NCI-H2196 treated with DMSO at 0.1 percent for 48 hours (cell line): ENCODE results near the gene SAP30BP.

Experiments
- DNase-seq: peaks from one replicate; lab custom pipeline; 2025; ENCODE audit not compliant: unreplicated experiment; lab: John Stamatoyannopoulos, UW

Gene SAP30BP

DNA sequence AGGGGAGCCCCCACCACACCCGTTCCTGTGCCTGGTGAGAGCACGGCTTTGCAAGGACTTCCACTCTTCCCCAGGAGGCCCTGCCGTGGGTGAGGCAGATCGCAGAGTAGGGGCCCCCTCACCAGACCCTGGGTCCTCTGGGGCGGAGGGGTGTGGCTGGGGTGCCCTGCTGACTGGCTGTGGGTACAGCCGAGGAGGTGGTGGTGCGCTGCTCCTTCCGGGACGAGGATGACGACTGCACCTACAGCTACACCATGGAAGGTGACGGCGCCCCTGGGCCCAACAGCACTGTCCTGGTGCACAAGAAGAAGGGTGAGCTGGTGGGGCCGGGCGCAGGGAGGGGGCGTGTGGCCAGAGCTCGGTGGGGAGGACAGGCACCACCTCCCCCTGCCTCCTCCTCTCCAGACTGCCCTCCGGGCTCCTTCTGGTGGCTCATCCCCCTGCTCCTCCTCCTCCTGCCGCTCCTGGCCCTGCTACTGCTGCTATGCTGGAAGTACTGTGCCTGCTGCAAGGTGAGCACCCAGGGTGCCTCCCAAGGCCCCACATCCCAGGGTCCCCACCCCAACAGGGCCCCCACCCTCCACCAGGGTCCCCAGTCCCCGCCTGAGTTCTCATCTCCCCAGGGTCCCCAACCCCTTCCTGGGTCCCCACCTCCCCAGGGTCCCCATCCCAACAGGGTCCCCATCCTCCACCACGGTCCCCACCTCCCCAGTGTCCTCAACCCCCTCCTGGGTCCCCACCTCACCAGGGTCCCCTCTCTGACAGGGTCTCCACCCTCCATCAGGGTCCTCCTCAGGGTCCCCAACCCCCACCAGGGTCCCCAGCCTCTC lies 70.2 kb downstream of the SAP30BP start:
- no peak for DNase-seq

DNA sequence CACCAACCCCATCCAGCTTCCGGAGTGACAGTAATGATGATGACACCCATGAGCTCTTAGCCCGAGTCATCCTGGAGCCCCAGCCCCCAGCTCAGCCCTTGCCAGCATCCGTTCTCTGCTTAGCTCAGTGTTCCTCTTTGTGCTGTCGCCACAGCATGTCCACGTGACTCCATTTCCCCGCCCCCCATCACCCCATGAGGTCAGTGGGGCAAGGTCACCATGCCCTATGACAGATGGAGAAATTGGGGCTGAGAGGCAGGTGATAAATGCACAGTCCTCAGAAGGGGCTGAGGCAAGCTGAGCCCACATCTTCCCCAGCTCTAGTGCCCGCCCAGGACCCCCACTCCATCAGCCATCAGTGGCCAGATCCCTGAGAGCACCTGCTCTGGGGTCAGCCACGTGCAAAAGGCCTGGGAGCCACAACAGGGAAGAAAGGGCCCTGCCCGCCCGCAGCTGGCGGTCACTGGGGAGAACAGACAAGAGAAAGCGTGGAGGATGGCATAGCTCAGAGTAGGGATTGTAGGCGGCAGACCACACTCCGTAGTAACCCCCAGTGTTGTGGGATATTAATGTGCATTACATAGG lies 71.2 kb downstream of the SAP30BP start:
- DNase-seq = no peak

DNA sequence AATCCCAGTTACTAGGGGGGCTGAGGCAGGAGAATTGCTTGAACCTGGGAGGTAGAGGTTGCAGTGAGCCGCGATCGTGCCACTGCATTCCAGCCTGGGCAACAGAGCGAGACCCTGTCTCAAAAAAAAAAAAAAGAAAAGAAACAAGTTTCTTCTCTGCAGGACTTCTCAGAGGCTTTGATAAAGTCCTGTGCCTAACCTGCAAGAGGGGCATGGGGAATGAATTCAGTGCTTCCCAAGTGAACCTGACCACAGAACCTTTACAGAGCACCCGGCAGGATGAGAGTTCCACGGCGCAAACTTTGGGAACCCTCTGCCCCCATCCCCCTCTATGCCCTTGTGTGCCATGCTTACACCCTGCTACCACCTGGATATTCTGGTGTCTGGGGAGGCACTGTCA lies 72.0 kb downstream of the SAP30BP start:
- no peak for DNase-seq

DNA sequence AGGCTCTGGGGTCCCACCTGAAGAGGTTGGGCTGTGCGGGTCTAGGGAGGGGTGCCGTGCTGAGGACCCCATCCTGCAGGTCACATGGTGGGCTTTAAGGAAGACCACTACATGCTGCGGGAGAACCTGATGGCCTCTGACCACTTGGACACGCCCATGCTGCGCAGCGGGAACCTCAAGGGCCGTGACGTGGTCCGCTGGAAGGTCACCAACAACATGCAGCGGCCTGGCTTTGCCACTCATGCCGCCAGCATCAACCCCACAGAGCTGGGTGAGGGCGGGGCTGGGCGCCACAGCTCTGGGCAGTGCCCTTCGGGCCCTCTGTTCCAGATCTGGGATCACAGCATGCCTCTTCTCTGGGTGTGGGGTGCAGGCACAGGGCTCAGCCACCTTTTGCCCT lies 72.7 kb downstream of the SAP30BP start:
- DNase-seq = no peak

DNA sequence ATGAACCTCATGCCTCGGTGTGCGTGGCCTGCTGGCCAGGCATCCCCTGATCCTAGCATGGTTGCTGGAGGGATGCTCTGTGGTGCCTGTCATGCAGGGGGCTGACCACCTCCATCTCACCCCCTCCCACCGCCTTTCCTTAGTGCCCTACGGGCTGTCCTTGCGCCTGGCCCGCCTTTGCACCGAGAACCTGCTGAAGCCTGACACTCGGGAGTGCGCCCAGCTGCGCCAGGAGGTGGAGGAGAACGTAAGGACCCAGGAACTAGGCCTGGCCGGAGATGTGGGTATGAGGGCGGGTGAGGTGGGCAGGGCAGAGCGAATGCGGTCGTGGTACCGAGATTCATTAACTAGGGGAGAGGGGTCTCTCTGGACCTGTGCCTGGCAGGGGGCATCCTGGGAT lies 73.1 kb downstream of the SAP30BP start:
- DNase-seq = no peak

DNA sequence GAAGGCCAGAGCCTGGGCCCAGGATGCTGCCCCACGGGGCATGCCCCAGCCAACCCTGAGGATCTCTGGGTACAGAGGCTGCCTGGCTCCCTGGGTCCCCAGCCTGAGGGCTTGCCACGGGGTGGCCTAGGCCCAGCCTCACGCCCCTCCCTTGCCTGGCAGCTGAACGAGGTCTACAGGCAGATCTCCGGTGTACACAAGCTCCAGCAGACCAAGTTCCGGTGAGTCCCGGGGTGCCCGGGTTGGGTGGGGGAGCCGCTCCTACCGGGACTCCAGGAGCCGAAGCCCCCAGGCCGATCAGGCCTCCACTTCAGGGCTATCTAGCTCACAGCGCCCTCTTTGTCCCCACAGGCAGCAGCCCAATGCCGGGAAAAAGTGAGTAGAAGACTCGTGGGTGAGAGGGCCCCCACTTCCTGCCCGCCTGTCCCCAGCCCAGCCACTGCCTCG lies 73.5 kb downstream of the SAP30BP start:
- no peak for DNase-seq

DNA sequence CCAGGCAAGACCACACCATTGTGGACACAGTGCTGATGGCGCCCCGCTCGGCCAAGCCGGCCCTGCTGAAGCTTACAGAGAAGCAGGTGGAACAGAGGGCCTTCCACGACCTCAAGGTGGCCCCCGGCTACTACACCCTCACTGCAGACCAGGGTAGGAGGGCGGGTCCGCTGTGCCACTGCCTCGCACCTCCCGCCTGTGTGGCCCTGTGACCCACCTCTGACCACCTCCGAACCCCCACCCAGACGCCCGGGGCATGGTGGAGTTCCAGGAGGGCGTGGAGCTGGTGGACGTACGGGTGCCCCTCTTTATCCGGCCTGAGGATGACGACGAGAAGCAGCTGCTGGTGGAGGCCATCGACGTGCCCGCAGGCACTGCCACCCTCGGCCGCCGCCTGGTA lies 75.2 kb downstream of the SAP30BP start:
- DNase-seq = no peak

DNA sequence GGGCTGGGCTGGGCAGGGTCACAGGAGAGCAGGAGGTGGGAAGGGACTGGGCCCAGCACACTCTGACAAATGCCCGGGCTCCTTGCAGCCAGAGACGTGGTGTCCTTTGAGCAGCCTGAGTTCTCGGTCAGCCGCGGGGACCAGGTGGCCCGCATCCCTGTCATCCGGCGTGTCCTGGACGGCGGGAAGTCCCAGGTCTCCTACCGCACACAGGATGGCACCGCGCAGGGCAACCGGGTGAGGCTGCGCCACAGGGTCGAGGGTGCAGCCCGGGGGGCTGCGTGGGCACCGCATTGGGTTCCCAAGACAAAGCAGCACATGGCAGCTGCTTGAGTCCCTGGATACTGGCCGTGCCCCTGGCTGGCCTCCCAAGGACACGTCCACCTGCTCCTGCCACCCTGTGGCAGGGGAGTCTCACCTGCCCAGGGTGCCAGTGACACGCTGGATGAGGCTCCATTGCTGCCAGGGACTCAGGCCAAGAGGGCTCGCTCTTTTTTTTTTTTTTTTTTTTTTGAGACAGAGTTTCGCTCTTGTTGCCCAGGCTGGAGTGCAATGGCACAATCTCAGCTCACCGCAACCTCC lies 76.6 kb downstream of the SAP30BP start:
- DNase-seq = no peak

DNA sequence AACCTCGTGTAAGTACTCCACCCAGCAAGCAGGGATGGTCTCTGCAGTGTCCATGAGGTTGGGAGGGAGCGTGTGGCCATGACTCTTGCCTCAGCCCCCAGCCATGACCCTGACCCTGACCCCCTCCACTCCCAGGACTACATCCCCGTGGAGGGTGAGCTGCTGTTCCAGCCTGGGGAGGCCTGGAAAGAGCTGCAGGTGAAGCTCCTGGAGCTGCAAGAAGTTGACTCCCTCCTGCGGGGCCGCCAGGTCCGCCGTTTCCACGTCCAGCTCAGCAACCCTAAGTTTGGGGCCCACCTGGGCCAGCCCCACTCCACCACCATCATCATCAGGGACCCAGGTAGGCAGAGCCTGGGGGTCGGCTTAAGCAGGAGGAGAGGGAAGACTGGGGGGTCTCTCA lies 81.6 kb downstream of the SAP30BP start:
- DNase-seq = no peak

DNA sequence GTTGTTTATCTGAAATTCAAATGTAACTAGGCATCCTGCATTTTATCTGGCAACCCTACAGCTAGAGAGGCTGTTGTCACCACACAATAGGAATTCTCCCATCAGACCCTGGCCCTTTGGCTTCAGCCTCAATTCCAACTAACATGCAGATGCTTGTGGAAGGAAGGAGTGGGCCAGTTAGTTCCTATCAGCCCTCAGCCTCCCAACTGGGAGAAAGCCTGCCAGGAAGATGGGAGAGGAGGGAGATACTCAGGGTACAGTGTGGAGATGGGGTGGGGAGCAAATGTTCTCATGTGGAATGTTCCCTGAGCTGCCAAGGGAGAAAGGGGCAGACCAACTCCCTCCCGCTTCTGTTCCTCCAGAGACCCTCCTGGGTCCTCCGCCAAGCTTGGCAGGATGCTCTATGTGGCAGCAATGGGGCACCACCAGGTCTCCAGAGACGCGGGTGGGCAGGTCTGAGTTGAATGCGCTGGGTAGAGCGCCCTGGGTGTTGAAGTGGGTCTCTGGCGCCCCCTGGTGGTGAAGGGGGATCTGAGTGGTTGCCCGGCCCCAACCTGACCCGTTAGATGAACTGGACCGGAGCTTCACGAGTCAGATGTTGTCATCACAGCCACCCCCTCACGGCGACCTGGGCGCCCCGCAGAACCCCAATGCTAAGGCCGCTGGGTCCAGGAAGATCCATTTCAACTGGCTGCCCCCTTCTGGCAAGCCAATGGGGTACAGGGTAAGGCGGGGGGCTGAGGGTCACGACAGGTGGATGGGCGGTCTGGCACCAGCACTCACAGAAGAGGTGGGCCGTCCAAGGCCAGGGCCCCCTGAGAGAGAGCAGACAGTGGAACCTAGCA lies 82.6 kb downstream of the SAP30BP start:
- DNase-seq = peak; percentile 64

DNA sequence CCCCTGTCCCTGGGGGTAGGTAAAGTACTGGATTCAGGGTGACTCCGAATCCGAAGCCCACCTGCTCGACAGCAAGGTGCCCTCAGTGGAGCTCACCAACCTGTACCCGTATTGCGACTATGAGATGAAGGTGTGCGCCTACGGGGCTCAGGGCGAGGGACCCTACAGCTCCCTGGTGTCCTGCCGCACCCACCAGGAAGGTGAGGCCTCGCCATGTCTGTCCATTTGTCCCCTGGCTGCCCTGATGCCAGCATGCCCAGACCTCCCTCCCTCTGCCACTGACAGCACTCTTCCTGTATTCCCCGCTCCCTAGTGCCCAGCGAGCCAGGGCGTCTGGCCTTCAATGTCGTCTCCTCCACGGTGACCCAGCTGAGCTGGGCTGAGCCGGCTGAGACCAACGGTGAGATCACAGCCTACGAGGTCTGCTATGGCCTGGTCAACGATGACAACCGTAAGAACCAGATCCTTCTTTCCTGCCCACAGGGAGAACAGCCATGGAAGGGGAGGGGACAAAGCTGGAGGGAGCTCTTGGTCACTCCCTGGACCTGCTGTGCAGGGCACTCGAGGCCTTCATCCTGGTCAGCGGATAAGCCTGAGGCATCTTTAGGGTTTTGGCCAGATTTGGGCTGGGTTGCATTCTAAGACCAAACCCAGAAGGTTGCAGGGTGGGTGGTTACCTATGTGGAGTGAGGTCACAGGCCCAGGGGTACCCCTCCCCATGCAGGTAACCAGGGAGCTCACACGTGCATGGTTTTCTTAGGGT lies 83.7 kb downstream of the SAP30BP start:
- DNase-seq = no peak

DNA sequence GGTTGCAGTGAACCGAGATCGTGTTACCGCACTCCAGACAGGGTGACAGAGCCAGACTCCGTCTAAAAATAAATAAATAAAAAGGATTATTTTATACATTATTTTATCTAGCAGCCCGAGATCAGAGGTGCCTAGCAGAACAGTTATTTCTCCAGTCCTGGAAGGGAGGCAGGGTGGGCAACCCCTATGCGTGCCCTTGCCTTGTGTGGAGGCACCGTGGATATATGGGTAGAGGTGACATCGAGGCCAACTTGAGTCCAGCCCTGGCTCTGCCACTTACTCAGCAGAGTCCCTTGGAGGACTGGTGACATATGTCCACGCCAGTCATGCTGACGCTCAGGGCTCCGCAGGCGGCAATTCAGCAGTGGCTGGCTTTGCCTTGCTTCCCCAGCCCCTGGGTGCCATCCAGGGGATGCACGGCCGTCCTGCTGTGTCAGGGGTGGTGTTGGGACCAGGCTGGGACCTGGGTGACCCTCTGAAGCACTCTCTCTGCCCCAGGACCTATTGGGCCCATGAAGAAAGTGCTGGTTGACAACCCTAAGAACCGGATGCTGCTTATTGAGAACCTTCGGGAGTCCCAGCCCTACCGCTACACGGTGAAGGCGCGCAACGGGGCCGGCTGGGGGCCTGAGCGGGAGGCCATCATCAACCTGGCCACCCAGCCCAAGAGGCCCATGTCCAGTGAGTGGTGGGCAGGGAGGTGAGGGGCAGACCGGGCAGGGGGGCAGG lies 84.7 kb downstream of the SAP30BP start:
- no peak for DNase-seq

DNA sequence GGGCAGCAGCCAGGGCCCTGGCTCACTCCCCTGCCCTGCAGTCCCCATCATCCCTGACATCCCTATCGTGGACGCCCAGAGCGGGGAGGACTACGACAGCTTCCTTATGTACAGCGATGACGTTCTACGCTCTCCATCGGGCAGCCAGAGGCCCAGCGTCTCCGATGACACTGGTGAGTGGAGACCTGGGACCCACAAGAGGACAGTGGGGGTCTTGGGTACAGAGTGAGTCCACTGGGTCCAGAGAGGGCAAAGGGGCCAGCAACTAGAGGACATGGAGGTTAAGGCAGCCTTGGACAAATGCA lies 85.2 kb downstream of the SAP30BP start:
- DNase-seq = no peak

DNA sequence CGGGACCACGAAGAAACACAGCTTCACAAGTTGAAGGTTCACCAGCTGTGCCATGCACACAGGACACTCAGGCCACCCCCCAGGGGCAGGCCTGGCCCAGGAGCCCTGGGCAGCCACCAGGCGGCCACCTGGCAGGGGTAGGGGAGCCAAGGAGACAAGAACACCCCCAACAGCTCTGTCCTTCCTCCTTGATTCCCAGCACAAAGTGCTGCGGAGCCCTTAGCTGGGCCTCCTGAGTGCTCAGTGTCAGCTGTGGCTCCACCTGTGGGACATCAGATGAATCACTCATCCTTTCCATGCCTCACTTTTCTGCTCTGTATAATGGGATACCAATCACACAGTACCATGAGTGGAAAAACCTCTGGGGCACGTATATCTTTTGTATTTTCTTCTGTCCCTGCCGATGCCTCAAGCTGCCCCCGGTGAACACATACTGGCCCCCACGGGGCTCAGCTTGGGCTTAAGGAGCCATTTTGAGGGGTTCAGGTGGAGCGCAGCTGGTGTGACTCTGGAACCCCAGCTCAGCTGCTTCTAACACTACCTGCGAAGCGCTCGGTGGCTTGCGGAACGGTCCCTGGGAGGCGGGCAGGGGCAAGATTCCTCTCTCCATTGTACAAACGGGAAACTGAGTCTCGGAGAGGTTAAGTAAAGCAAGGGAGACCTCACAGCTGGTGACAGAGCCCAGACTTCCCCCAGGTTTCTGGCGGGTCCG lies 85.8 kb downstream of the SAP30BP start:
- DNase-seq = no peak

DNA sequence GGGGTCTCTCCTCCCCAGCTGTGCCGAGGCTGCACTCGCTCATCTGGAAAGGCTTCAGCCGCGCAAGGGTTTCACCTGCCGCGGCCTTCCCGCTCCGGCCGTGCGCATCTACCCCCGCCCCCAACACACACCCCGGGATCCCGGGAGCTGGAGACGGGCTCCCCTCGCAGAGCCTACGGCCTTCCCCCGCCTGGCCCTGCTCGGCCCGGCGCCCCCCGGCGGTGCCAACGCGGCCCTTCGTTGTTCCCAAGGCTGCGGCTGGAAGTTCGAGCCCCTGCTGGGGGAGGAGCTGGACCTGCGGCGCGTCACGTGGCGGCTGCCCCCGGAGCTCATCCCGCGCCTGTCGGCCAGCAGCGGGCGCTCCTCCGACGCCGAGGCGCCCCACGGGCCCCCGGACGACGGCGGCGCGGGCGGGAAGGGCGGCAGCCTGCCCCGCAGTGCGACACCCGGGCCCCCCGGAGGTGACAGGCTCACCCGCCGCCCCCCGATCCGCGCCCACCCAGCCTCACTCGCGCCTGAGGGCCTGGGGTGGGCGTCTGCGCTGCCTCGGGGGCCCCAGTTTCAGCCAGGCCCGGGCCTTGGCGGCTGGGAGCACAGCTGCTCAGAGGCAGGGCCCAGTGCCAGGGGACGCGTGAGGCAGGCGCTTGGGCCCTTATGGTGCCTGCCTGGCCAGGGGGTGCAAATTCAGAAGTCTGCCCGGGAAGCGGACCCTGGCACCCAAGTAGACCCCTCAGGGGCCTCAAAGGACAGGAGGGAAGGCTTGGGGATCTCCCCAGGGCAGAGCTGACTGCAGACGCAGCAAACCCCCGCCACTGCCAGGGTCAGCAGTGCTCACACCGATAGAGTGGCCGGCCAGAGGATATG lies 86.6 kb downstream of the SAP30BP start:
- no peak for DNase-seq

DNA sequence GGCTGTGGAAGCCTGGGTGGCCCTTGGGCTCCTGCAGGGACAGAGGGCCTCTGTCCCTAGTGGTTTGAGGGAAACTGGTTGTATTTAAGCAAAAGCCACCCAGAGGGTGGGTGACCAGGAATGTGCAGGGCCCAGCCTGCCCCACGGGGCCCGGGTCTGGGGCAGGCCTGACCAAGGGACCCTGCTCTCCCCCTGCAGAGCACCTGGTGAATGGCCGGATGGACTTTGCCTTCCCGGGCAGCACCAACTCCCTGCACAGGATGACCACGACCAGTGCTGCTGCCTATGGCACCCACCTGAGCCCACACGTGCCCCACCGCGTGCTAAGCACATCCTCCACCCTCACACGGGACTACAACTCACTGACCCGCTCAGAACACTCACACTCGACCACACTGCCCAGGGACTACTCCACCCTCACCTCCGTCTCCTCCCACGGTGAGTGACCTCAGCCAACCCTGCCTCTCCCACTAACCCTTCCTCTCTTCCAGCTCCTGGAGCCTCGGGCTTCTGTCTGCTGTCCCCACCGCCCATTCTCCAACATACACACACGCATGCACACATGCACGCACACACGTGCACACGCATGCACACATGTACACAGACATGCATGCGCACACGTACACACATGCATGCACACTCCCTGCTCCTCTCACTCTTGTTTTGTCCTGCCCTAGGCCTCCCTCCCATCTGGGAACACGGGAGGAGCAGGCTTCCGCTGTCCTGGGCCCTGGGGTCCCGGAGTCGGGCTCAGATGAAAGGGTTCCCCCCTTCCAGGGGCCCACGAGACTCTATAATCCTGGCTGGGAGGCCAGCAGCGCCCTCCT lies 87.5 kb downstream of the SAP30BP start:
- DNase-seq = no peak

DNA sequence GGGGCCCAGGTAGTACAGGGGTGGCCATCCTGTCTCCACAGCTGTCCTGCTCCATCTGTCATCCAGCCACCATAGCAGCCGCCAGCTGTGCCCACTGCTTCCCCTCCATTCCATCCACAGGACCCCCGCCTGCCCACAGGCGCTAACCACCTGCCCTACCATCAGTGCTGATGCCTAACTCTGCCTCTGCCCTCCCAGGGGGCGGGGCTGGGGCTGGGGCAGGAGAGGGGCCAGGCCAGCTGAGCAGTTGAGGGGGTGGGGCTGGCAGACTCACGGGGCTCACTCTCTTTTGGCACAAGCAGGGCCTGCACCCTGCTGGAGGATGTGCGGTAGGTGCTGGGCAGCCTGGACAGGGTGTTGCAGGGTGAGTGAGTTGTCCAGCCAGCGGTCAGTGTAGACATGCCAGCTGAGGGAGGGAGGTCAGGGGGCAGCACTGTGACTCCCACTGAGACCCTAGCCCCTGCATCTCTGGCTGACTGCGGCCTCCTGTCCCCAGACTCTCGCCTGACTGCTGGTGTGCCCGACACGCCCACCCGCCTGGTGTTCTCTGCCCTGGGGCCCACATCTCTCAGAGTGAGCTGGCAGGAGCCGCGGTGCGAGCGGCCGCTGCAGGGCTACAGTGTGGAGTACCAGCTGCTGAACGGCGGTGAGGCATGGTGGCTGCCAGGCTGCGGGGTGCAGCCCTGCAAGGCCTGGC lies 88.2 kb downstream of the SAP30BP start:
- no peak for DNase-seq
